HCT116 (cell line): ENCODE data around the gene CFL1. TPM values are rescaled to one million over a fixed set of nuclear protein-coding genes. Genes with fewer than 3 reads are reported as not detected.

Experiments used
- ATAC-seq: fragments of 200-7000 bp; cut with Tn5 transposase; 2 replicates; pipeline ENCODE4 v1.9.1; 2020; ENCODE audit warnings: mild to moderate bottlenecking, moderate library complexity
- BruUV-seq: library from RNA; stranded (reverse); fragments of 400-500 nt; replicated peaks from 2 replicates; lab custom pipeline; 2021; lab: Mats Ljungman, UMichigan
- CTCF ChIA-PET: fragments of 300-600 bp; sonication (Branson Sonifier 250); formaldehyde crosslinking; loops from one replicate; lab custom pipeline; 2021; ENCODE audit warnings: antibody characterized with exemption; lab: Charles Lee
- POLR2A ChIA-PET: fragments of 300-600, 350-600 bp; sonication (Branson Sonifier 250); formaldehyde crosslinking; loops from one replicate; lab custom pipeline; 2021; ENCODE audit warnings: antibody characterized with exemption; lab: Charles Lee
- RAD21 ChIA-PET, 2 experiments: fragments of 300-600 bp; sonication (Branson Sonifier 250); formaldehyde crosslinking; loops; one replicate each; lab custom pipeline; 2023; ENCODE audit warnings: low total read pairs in 2 of 2; ENCODE audit not compliant: uncharacterized antibody in 2 of 2, unreplicated experiment in 2 of 2, low non-redundant PET in 1 of 2; lab: Charles Lee
- DNase-seq: peaks from one replicate; pipeline ENCODE4 v3.0.0-alpha.2; 2010; ENCODE audit warnings: low read depth, low spot score
- H2AFZ ChIP-seq: fragments of 200-600 bp; shearing (Covaris generic), sonication (generic); 2 replicates; pipeline ENCODE4 v1.6.1; 2017; ENCODE audit warnings: low read depth, mixed run types, mixed read lengths, antibody characterized with exemption, low read length; ENCODE audit not compliant: poor library complexity, severe bottlenecking
- H3K27ac ChIP-seq: 2 replicates; pipeline ENCODE4 v1.5.1; 2012; ENCODE audit warnings: low read depth, low read length
- H3K27me3 ChIP-seq: fragments of 200-600 bp; sonication (generic); 2 replicates; pipeline ENCODE4 v1.6.1; 2016; ENCODE audit warnings: mixed run types, low read length, mixed read lengths; ENCODE audit not compliant: insufficient read depth
- H3K36me3 ChIP-seq, 2 experiments: fragments of 200-500 bp in 1 of 2; fragments of 200-600 bp in 1 of 2; sonication (Bioruptor generic) in 1 of 2; sonication (generic) in 1 of 2; 2 replicates each; pipeline versions ENCODE4 v1.5.1 to v1.6.1; 2014 to 2016; ENCODE audit warnings: low read length in 2 of 2, inconsistent platforms in 1 of 2, mixed read lengths in 1 of 2, mixed run types in 1 of 2; ENCODE audit not compliant: insufficient read depth in 2 of 2, control insufficient read depth in 1 of 2
- H3K4me1 ChIP-seq, 2 experiments: fragments of 200-600 bp in 1 of 2; sonication (generic) in 1 of 2; 2 replicates each; pipeline versions ENCODE4 v1.5.1 to v1.6.1; 2012 to 2017; ENCODE audit warnings: low read length in 2 of 2, inconsistent platforms in 1 of 2, mild to moderate bottlenecking in 1 of 2, mixed read lengths in 1 of 2, mixed run types in 1 of 2, moderate library complexity in 1 of 2; ENCODE audit not compliant: insufficient read depth in 2 of 2, control insufficient read depth in 1 of 2
- H3K4me2 ChIP-seq: fragments of 200-600 bp; sonication (generic); 2 replicates; pipeline ENCODE4 v1.6.1; 2017; ENCODE audit warnings: mixed run types, low read length, mixed read lengths
- H3K4me3 ChIP-seq, 2 experiments: fragments of 200-600 bp in 1 of 2; sonication (generic) in 1 of 2; replicated peaks in 1 of 2; 2 replicates each; pipeline ENCODE4 v1.5.1; 2011 to 2016; ENCODE audit warnings: low read length in 2 of 2, control low read depth in 1 of 2, low read depth in 1 of 2, mild to moderate bottlenecking in 1 of 2, mixed read lengths in 1 of 2, mixed run types in 1 of 2
- H3K79me2 ChIP-seq: fragments of 200-600 bp; sonication (generic); 2 replicates; pipeline ENCODE4 v1.6.1; 2017; ENCODE audit warnings: mild to moderate bottlenecking, mixed run types, low read length, moderate library complexity, mixed read lengths; ENCODE audit not compliant: insufficient read depth
- H3K9ac ChIP-seq: fragments of 200-600 bp; sonication (generic); 2 replicates; pipeline ENCODE4 v1.6.1; 2016; ENCODE audit warnings: low read length, mixed read lengths
- H3K9me2 ChIP-seq: fragments of 200-600 bp; sonication (generic), shearing (Covaris generic); 2 replicates; pipeline ENCODE4 v1.6.1; 2017; ENCODE audit warnings: mixed run types, mild to moderate bottlenecking, moderate library complexity; ENCODE audit not compliant: insufficient read depth
- H3K9me3 ChIP-seq, 2 experiments: fragments of 200-500 bp in 1 of 2; fragments of 200-600 bp in 1 of 2; sonication (Bioruptor generic) in 1 of 2; sonication (generic) in 1 of 2; 2 replicates each; pipeline ENCODE4 v1.6.1; 2014 to 2017; ENCODE audit warnings: low read length in 2 of 2, mixed read lengths in 2 of 2, inconsistent platforms in 1 of 2, low read depth in 1 of 2, mild to moderate bottlenecking in 1 of 2, mixed run types in 1 of 2, moderate library complexity in 1 of 2; ENCODE audit not compliant: control insufficient read depth in 1 of 2, insufficient read depth in 1 of 2
- H4K20me1 ChIP-seq: fragments of 200-600 bp; sonication (generic), shearing (Covaris generic); 2 replicates; pipeline ENCODE4 v1.6.1; 2017; ENCODE audit warnings: mixed run types, mild to moderate bottlenecking, moderate library complexity; ENCODE audit not compliant: insufficient read depth
- CBX3 ChIP-seq: IDR thresholded peaks from 2 replicates; pipeline ENCODE4 v1.6.1; 2012; ENCODE audit warnings: low read depth
- EZH2 ChIP-seq: fragments of 200-600 bp; sonication (generic); IDR thresholded peaks from 2 replicates; pipeline ENCODE4 v1.6.1; 2017; ENCODE audit warnings: antibody characterized with exemption, mixed run types
- JUND ChIP-seq: IDR thresholded peaks from 2 replicates; pipeline ENCODE4 v1.6.1; 2012
- POLR2AphosphoS5 ChIP-seq: IDR thresholded peaks from 2 replicates; pipeline ENCODE4 v1.6.1; 2011; ENCODE audit warnings: mild to moderate bottlenecking, low read depth, low read length, moderate library complexity
- SIN3A ChIP-seq: IDR thresholded peaks from 2 replicates; pipeline ENCODE4 v1.6.1; 2012; ENCODE audit warnings: low read depth
- SRF ChIP-seq: IDR thresholded peaks from 2 replicates; pipeline ENCODE4 v1.6.1; 2012; ENCODE audit warnings: low read depth
- TCF7L2 ChIP-seq: IDR thresholded peaks from 2 replicates; pipeline ENCODE4 v1.7.0; 2011; ENCODE audit warnings: borderline replicate concordance, inconsistent platforms; ENCODE audit not compliant: insufficient read depth, insufficient read length; ENCODE audit errors: extremely low read depth
- YY1 ChIP-seq: IDR thresholded peaks from 2 replicates; pipeline ENCODE4 v1.6.1; 2011; ENCODE audit warnings: low read length, low read depth, moderate library complexity, mild to moderate bottlenecking; ENCODE audit not compliant: insufficient replicate concordance; ENCODE audit errors: extremely low read depth
- intact Hi-C: fragments of 100-400 bp; cut with micrococcal nuclease; formaldehyde crosslinking; loops from 2 replicates; pipeline ENCODE4 v1.10.0; 2022
- total RNA-seq: library from RNA; stranded (reverse); gene quantifications from one replicate; pipeline ENCODE4 v1.2.1, GENCODE V29; 2021; ENCODE audit not compliant: unreplicated experiment
- TF ChIP-seq, protein P1 (sequence below): IDR thresholded peaks from 2 replicates; pipeline ENCODE4 v1.6.1; 2011; ENCODE audit warnings: mild to moderate bottlenecking, low read length, moderate library complexity; ENCODE audit not compliant: insufficient replicate concordance; ENCODE audit errors: extremely low read depth
- TF ChIP-seq, protein P2 (sequence below): IDR thresholded peaks from 2 replicates; pipeline ENCODE4 v1.6.1; 2012
- TF ChIP-seq, protein P3 (sequence below), 3 experiments: fragments of 200-600 bp in 1 of 3; sonication (generic) in 1 of 3; IDR thresholded peaks in 2 of 3; conservative IDR thresholded peaks in 1 of 3; 2 replicates each; pipeline ENCODE4 v1.5.1; 2012 to 2017; ENCODE audit warnings: low read depth in 2 of 3, low read length in 2 of 3, antibody characterized with exemption in 1 of 3, borderline replicate concordance in 1 of 3, control low read depth in 1 of 3, mild to moderate bottlenecking in 1 of 3, mixed read lengths in 1 of 3, mixed run types in 1 of 3, moderate library complexity in 1 of 3; ENCODE audit not compliant: insufficient read depth in 1 of 3
- TF ChIP-seq, protein P4 (sequence below): IDR thresholded peaks from 2 replicates; pipeline ENCODE4 v1.6.1; 2012; ENCODE audit warnings: low read depth

CFL1 gene
- total RNA-seq, 1 experiment from 2014 or later: 1,270 TPM

DNA sequence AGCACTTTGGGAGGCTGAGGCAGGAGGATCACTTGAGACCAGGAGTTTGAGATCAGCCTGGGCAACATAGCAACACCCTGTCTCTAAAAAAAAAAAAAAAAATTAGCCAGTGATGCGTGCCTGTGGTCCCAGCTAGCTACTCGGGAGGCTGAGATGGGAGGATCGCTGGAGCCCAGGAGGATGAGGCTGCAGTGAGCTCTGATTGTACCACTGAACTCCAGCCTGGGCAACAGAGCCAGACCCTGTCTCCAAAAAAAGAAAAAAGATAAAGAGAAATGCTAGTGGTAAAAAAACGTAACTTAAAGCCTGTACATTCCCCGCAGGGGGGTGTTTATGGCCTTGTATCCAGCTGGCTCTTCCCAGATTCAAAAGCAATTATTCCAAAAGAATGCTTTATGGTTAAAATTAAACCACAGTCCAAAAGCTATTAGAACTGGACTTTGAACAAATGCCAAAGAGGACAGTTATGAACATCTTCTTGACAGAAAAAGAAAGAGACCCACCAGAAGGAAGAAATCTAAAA, 40.6 kb downstream of the CFL1 start (continued):
- TF ChIP-seq, protein P1, sequence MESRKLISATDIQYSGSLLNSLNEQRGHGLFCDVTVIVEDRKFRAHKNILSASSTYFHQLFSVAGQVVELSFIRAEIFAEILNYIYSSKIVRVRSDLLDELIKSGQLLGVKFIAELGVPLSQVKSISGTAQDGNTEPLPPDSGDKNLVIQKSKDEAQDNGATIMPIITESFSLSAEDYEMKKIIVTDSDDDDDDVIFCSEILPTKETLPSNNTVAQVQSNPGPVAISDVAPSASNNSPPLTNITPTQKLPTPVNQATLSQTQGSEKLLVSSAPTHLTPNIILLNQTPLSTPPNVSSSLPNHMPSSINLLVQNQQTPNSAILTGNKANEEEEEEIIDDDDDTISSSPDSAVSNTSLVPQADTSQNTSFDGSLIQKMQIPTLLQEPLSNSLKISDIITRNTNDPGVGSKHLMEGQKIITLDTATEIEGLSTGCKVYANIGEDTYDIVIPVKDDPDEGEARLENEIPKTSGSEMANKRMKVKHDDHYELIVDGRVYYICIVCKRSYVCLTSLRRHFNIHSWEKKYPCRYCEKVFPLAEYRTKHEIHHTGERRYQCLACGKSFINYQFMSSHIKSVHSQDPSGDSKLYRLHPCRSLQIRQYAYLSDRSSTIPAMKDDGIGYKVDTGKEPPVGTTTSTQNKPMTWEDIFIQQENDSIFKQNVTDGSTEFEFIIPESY: no peak
- no peak for TF ChIP-seq SIN3A
- TF ChIP-seq POLR2AphosphoS5: no peak

DNA sequence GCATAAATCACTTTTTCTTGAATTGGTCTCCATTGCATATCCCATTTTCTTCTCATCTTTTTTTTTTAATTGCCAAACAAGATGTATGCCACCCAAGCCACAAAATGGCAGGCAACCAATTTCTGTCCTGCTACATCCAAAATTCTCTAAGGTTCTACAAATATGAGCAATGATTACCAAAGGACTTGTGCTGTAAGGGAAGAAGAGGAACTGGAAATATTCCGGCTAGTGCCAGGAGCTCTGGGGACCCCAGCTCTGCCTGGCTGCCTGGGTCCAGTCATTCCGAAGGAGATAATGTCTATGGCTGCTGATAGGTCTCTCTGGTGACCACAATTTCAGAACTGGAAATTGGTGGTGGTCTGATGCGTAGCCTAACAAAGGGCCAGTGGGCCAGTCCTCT, 41.3 kb downstream of the CFL1 start:
- ATAC-seq (no peak), DNase-seq (no peak)
- H2AFZ ChIP-seq: no peak overlapping the region
- no TSS peak for BruUV-seq
- H3K4me1 ChIP-seq: peaks cover 0 to 12% of the 10 kb centered on the region in 2 experiments; a peak in 2 of 4 replicates
- H3K27me3 ChIP-seq: no peaks in the 10 kb centered on the region
- H3K9me2 ChIP-seq: no peaks in the 10 kb centered on the region
- no peaks in the 10 kb centered on the region for H3K36me3 ChIP-seq
- peak overlapping the region in 1 of 2 experiments; percentile 65; a peak in 1 of 4 replicates for H3K4me3 ChIP-seq
- ChIA-PET RAD21 (interaction anchor here (0.7 to 2.2 kb wide), 4 partner anchors 36 to 500 kb away, joined by 3 to 12 read pairs (median 5); partner anchors contain the start of gene KAT5 (in 1 of the 2)), CTCF (interaction anchor here (1.1 to 3.7 kb wide), 6 partner anchors 24 to 105 kb away, joined by 3 to 36 read pairs (median 6); partner anchors contain the start of gene KAT5), POLR2A (interaction anchor here (1.0 to 2.6 kb wide), 5 partner anchors 24 to 169 kb away, joined by 3 to 8 read pairs (median 3); partner anchors contain the start of genes AP5B1, KAT5 and MUS81)
- intact Hi-C loops: no loop called here
- H3K4me2 ChIP-seq: peak overlapping the region; percentile 76; the same call in 1 of the 2 replicates
- H3K79me2 ChIP-seq: no peaks in the 10 kb centered on the region
- H3K9ac ChIP-seq: 0 out of 2 replicates have a peak overlapping the region, but pooled peaks have one; percentile 67
- H3K27ac ChIP-seq: no peak overlapping the region
- TF ChIP-seq TCF7L2 (no peak), EZH2 (no peak), JUND (no peak), CBX3 (no peak), YY1 (no peak), SIN3A (no peak), SRF (no peak)
- TF ChIP-seq, protein P2, sequence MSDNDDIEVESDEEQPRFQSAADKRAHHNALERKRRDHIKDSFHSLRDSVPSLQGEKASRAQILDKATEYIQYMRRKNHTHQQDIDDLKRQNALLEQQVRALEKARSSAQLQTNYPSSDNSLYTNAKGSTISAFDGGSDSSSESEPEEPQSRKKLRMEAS: no peak
- TF ChIP-seq, protein P3, sequence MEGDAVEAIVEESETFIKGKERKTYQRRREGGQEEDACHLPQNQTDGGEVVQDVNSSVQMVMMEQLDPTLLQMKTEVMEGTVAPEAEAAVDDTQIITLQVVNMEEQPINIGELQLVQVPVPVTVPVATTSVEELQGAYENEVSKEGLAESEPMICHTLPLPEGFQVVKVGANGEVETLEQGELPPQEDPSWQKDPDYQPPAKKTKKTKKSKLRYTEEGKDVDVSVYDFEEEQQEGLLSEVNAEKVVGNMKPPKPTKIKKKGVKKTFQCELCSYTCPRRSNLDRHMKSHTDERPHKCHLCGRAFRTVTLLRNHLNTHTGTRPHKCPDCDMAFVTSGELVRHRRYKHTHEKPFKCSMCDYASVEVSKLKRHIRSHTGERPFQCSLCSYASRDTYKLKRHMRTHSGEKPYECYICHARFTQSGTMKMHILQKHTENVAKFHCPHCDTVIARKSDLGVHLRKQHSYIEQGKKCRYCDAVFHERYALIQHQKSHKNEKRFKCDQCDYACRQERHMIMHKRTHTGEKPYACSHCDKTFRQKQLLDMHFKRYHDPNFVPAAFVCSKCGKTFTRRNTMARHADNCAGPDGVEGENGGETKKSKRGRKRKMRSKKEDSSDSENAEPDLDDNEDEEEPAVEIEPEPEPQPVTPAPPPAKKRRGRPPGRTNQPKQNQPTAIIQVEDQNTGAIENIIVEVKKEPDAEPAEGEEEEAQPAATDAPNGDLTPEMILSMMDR (IDR thresholded peaks at IDR 0.05 in 2 of 3, conservative IDR thresholded peaks at IDR 0.05 in 1 of 3; ENCODE audit: borderline replicate concordance in 1 of 3, insufficient read depth in 1 of 3, low read depth in 2 of 3, low read length in 2 of 3): no peak
- TF ChIP-seq, protein P4, sequence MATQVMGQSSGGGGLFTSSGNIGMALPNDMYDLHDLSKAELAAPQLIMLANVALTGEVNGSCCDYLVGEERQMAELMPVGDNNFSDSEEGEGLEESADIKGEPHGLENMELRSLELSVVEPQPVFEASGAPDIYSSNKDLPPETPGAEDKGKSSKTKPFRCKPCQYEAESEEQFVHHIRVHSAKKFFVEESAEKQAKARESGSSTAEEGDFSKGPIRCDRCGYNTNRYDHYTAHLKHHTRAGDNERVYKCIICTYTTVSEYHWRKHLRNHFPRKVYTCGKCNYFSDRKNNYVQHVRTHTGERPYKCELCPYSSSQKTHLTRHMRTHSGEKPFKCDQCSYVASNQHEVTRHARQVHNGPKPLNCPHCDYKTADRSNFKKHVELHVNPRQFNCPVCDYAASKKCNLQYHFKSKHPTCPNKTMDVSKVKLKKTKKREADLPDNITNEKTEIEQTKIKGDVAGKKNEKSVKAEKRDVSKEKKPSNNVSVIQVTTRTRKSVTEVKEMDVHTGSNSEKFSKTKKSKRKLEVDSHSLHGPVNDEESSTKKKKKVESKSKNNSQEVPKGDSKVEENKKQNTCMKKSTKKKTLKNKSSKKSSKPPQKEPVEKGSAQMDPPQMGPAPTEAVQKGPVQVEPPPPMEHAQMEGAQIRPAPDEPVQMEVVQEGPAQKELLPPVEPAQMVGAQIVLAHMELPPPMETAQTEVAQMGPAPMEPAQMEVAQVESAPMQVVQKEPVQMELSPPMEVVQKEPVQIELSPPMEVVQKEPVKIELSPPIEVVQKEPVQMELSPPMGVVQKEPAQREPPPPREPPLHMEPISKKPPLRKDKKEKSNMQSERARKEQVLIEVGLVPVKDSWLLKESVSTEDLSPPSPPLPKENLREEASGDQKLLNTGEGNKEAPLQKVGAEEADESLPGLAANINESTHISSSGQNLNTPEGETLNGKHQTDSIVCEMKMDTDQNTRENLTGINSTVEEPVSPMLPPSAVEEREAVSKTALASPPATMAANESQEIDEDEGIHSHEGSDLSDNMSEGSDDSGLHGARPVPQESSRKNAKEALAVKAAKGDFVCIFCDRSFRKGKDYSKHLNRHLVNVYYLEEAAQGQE: no peak
- H3K9me3 ChIP-seq: no peaks in the 10 kb centered on the region
- no peaks in the 10 kb centered on the region for H4K20me1 ChIP-seq
